Fibroblast of lung (primary cell): ENCODE results near the gene HLF. TPM values are rescaled to one million over a fixed set of nuclear protein-coding genes. Genes with fewer than 3 reads are reported as not detected.

ENCODE experiments used
- DNase-seq, 2 donors: peaks; one replicate each; pipeline versions ENCODE4 v3.0.0 to v3.0.0-alpha.2; 2010; ENCODE audit warnings: low read depth in 2 of 2
- H2AFZ ChIP-seq: 2 replicates; pipeline ENCODE4 v1.5.1; 2012; ENCODE audit warnings: low read length, control low read depth, inconsistent platforms
- H3K27ac ChIP-seq: 2 replicates; pipeline ENCODE4 v1.5.1; 2011; ENCODE audit warnings: low read length, control low read depth; ENCODE audit not compliant: insufficient read depth
- H3K27me3 ChIP-seq: 2 replicates; pipeline ENCODE4 v1.5.1; 2011; ENCODE audit warnings: mild to moderate bottlenecking, low read length; ENCODE audit not compliant: control insufficient read depth, insufficient read depth
- H3K36me3 ChIP-seq: 2 replicates; pipeline ENCODE4 v1.5.1; 2011; ENCODE audit warnings: low read length; ENCODE audit not compliant: control insufficient read depth, insufficient read depth
- H3K4me1 ChIP-seq: 2 replicates; pipeline ENCODE4 v1.5.1; 2011; ENCODE audit warnings: low read length; ENCODE audit not compliant: control insufficient read depth, insufficient read depth; ENCODE audit errors: extremely low read depth
- H3K4me2 ChIP-seq: 2 replicates; pipeline ENCODE4 v1.5.1; 2011; ENCODE audit warnings: low read length, control low read depth; ENCODE audit not compliant: insufficient read depth; ENCODE audit errors: extremely low read depth
- H3K4me3 ChIP-seq, 4 experiments: fragments of 200-600 bp in 1 of 4; sonication (generic) in 1 of 4; replicated peaks in 1 of 4; 2 replicates each; pipeline ENCODE4 v1.5.1; 2011 to 2016; ENCODE audit warnings: low read length in 4 of 4, low read depth in 3 of 4, mild to moderate bottlenecking in 3 of 4, control low read depth in 2 of 4, inconsistent platforms in 1 of 4, mixed read lengths in 1 of 4; ENCODE audit not compliant: insufficient read depth in 1 of 4; ENCODE audit errors: control extremely low read depth in 1 of 4
- H3K79me2 ChIP-seq: 2 replicates; pipeline ENCODE4 v1.5.1; 2012; ENCODE audit warnings: mild to moderate bottlenecking, low read length, inconsistent platforms; ENCODE audit not compliant: control insufficient read depth, insufficient read depth
- H3K9ac ChIP-seq: 2 replicates; pipeline ENCODE4 v1.5.1; 2011; ENCODE audit warnings: mild to moderate bottlenecking, low read length, control low read depth; ENCODE audit not compliant: insufficient read depth
- H3K9me3 ChIP-seq: 2 replicates; pipeline ENCODE4 v1.5.1; 2012; ENCODE audit warnings: low read depth, low read length; ENCODE audit not compliant: control insufficient read depth, insufficient read depth
- H4K20me1 ChIP-seq: 2 replicates; pipeline ENCODE4 v1.5.1; 2011; ENCODE audit warnings: low read length; ENCODE audit not compliant: control insufficient read depth, insufficient read depth; ENCODE audit errors: extremely low read depth
- EZH2 ChIP-seq: IDR thresholded peaks from 2 replicates; pipeline ENCODE4 v1.5.1; 2012; ENCODE audit warnings: low read length, control low read depth, mild to moderate bottlenecking; ENCODE audit errors: missing control alignments
- polyA plus RNA-seq, 2 donors: library from polyadenylated mRNA; depleted of rRNA in 1 of 2; stranded (reverse) in 1 of 2; unstranded in 1 of 2; fragments of >200 nt; gene quantifications; 2 replicates each; pipeline ENCODE4 v1.2.1, GENCODE V29; 2011 to 2012; ENCODE audit warnings: missing spikeins in 1 of 2
- total RNA-seq: library from RNA; depleted of rRNA; stranded (reverse); fragments of >200 nt; gene quantifications from 2 replicates; pipeline ENCODE4 v1.2.1, GENCODE V29; 2014
- TF ChIP-seq, protein P1 (sequence below), 2 donors: IDR thresholded peaks in 1 of 2; conservative IDR thresholded peaks in 1 of 2; 1 replicate in 1 of 2; 2 replicates in 1 of 2; pipeline ENCODE4 v1.5.1; 2011 to 2012; ENCODE audit warnings: low read length in 2 of 2, control low read depth in 1 of 2, inconsistent platforms in 1 of 2, low read depth in 1 of 2, mild to moderate bottlenecking in 1 of 2

Gene HLF
- total and polyA plus RNA-seq, 2 donors (not counting 1 experiment from before 2014, with no cell fraction given), result 0.17 to 0.69 TPM

DNA sequence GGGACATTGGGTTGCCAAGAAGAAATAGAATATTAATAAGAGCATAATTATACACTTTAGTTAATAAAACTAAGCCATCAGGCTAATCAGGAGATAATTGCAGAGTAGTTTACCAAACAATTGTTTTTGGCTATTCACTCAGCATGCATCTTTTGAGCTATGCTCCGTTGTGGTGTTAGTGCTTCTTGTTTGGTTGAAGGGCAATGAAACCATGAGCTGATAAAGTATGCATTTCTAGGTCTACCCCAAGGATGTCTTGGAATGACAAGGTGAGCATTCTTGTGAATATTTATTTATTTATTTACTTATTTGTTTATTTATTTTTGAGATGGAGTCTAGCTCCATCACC is 6.4 kb downstream of the HLF start:
- no peak for TF ChIP-seq EZH2
- TF ChIP-seq, protein P1, sequence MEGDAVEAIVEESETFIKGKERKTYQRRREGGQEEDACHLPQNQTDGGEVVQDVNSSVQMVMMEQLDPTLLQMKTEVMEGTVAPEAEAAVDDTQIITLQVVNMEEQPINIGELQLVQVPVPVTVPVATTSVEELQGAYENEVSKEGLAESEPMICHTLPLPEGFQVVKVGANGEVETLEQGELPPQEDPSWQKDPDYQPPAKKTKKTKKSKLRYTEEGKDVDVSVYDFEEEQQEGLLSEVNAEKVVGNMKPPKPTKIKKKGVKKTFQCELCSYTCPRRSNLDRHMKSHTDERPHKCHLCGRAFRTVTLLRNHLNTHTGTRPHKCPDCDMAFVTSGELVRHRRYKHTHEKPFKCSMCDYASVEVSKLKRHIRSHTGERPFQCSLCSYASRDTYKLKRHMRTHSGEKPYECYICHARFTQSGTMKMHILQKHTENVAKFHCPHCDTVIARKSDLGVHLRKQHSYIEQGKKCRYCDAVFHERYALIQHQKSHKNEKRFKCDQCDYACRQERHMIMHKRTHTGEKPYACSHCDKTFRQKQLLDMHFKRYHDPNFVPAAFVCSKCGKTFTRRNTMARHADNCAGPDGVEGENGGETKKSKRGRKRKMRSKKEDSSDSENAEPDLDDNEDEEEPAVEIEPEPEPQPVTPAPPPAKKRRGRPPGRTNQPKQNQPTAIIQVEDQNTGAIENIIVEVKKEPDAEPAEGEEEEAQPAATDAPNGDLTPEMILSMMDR (conservative IDR thresholded peaks at IDR 0.05 in 1 of 2, IDR thresholded peaks at IDR 0.05 in 1 of 2; ENCODE audit: low read depth in 1 of 2, low read length in 2 of 2), result no peak
- Histone ChIP-seq H3K36me3 (no peaks in the 10 kb centered on the region), H3K9ac (no peak overlapping the region), H3K79me2 (no peaks in the 10 kb centered on the region), H3K4me2 (no peak overlapping the region), H2AFZ (no peak overlapping the region), H3K4me1 (peaks cover 6% of the 10 kb centered on the region), H3K27ac (no peak overlapping the region), H3K27me3 (peaks cover 20% of the 10 kb centered on the region), H3K9me3 (no peaks in the 10 kb centered on the region), H3K4me3 (no peak overlapping the region), H4K20me1 (no peaks in the 10 kb centered on the region)
- no peak for DNase-seq

DNA sequence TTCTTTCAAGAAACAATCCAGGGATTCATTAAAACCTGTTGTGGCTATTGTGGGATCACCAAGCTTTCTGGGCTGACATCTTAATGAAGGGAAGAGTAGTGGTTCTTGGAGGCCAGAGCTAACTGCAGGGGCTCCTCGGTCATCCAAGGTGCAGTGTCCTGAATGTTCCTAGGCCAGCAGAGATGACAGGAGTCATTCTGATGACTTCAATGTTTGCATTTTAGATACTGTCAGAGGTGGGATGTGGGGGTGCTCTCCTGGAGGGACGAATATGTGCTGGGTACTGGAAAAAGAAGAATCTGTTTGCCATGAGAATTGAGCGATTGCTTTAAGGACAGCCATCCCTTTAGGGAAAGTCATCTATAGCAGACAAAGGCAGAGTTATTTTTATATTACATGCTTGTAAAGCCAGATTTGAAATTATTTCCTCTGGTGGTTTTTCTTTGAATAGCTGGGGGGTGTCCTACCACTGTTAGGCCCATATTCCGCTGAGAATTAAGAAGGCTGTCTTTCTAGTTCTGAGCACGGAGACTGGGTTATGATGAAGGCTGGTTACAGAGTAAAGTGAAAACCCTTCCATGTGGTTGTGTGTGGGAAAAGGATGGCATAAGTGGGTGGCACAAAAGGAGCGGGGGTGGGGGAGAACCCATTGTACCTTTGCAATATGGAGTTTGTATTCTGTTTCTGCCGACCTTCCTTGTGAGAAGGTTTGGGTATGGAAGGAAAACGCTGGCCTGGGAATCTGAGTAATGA is 7.4 kb downstream of the HLF start:
- Histone ChIP-seq H3K79me2 (no peaks in the 10 kb centered on the region), H3K9me3 (no peaks in the 10 kb centered on the region), H3K4me3 (no peak overlapping the region), H3K9ac (no peak overlapping the region), H3K27me3 (peaks cover 13% of the 10 kb centered on the region), H3K4me2 (no peak overlapping the region), H2AFZ (no peak overlapping the region), H3K27ac (no peak overlapping the region), H4K20me1 (no peaks in the 10 kb centered on the region), H3K4me1 (peaks cover 7% of the 10 kb centered on the region), H3K36me3 (no peaks in the 10 kb centered on the region)
- no peak for DNase-seq
- TF ChIP-seq, protein P1 (conservative IDR thresholded peaks at IDR 0.05 in 1 of 2, IDR thresholded peaks at IDR 0.05 in 1 of 2; ENCODE audit: low read depth in 1 of 2, low read length in 2 of 2), result no peak
- no peak for TF ChIP-seq EZH2

DNA sequence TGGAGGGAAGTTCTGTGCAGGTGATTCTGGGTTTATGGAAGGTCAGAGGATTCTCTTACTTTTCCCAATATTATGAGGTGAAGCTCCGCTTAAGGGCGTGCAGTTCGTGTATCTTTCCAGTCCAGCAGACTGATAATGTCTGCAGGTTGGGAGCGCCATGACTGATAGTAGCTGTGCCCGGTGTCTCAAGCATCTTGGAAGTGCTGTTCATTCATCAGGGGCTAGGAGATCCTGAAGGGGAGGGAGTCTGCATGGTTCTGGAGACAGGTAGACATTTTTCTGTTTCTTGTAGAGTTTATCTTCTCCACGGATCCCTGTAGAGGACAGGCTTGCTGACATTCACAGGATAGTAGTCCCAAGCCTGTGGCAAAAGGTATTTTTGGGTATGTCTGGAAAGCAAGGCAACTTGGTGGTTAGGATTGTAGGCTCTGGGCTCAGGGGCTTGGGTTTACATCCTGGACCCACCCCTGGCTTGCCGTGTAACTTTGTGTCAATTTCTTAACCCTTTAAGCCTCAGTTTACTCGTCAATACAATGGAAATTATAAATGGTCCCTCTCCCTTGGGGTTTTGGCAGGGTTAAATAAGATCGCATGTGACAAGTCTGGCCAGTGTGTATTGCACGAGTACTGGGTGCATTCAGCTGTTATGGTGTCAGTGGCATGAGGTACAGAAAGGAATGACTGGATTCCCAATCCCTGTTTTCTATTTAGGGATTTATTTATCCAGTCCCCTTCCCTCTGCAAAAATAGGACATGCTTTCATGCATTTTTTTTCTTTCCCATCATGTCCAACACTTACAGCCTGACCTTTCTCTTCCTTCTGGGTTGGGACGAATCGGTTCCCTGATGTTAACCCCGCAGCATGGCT is 8.2 kb downstream of the HLF start:
- Histone ChIP-seq H3K4me1 (peaks cover 7% of the 10 kb centered on the region), H3K36me3 (no peaks in the 10 kb centered on the region), H3K9ac (no peak overlapping the region), H3K4me3 (no peak overlapping the region), H3K9me3 (no peaks in the 10 kb centered on the region), H2AFZ (no peak overlapping the region), H3K27ac (no peak overlapping the region), H4K20me1 (no peaks in the 10 kb centered on the region), H3K27me3 (peaks cover 9% of the 10 kb centered on the region), H3K4me2 (no peak overlapping the region), H3K79me2 (no peaks in the 10 kb centered on the region)
- TF ChIP-seq, protein P1 (conservative IDR thresholded peaks at IDR 0.05 in 1 of 2, IDR thresholded peaks at IDR 0.05 in 1 of 2; ENCODE audit: low read depth in 1 of 2, low read length in 2 of 2), result no peak
- no peak for TF ChIP-seq EZH2
- no peak for DNase-seq
